Left renal cortex interstitium (tissue), 4 donors: ENCODE results near the gene ANXA5. TPM values are rescaled to one million over a fixed set of nuclear protein-coding genes. Genes with fewer than 3 reads are reported as not detected.
A peak's percentile ranks its signal among the peaks of the same experiment; 100 is the strongest.
"Not testable (repeated sequence)": the region's sequence is repeated elsewhere in the genome, so short reads cannot be mapped to it uniquely, and the experiment has no call there.

Experiments
- DNase-seq, 4 donors: peaks; one replicate each; pipeline ENCODE4 v3.0.0-alpha.2; 2013; ENCODE audit warnings: low read depth in 4 of 4, low spot score in 2 of 4, missing footprints in 1 of 4
- polyA plus RNA-seq, 4 donors: library from polyadenylated mRNA; unstranded; fragments of 120-200 nt; gene quantifications; one replicate each; pipeline ENCODE4 v1.2.1, GENCODE V29; 2013; ENCODE audit not compliant: insufficient read length in 4 of 4

ANXA5 gene
- 100 to 1,000 TPM; 347 to 457 (median 400) TPM for polyA plus RNA-seq

DNA sequence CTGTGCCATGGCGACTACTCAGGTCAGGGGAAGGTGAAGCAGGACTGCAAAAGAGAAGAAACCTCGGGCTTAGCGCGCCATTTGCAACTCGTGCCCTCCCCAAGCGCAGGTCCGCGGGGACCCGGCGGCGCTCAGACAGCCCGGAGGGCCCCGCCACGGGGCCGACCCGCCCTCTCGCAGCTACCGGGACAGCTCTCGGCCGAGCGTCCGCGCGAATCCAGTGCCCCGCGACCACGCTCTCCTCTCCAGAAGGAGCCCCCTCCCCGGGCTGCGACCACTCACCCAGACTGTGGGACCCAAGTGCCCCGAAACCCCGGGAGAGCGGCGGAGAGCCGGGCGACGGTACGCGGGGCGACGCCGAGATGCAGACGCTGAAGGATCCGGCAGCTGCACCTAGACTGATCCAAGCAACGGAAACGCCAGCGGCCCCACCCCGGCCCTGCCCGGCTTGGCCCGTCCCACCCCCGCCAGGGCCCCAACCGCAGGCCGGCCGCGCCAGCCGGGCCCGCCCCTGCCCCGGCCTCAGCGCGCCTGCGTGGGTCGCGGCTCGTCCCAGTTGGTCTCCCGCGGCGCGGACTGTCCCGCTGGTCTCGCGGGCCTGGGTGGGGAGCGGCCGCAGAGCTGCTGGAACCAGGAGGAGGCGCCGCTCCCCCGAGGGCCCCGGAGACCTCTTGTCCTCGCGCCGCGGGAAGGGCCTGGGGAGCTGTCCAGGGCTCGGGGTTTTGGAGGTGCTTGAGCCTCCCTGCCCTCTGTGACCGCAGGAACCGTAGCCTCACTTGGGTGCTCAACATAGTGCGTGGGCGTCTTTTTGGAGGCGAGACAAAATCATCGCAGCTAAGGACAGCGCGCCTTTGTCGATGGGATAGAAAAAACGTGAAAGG, at the start of gene ANXA5:
TSS of gene ANXA5 (minus strand) at position 400 of the 881 bp plus-strand sequence. CDS start at position 9, 391 bp downstream.
- peak; percentile 37 to 70 (median 58) for DNase-seq

DNA sequence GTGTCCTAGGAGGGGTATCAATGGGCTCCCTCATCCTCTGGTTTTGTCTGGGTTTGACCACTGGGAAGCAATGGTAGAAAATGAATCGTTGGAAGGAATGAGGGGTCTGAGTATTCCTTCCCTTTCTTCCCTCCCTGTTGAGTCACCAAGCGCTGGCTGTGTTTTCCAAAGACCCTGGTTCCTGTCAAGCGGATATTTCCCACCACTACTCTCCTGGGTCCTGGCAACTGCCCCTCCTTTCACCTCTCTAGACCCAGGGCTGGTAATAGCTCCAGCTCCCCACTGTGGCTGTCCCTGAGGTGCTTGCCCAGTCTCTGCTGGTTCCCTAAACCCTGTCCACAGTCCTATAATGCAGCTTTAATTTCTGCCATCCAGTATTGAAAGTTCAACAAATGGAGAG, 46.0 kb upstream of the ANXA5 start:
- no peak for DNase-seq

GRCh38 chr4:121741751-121742150, 45.0 kb upstream of the ANXA5 start:
- DNase-seq: no peak

GRCh38 chr4:121740796-121741409, 44.1 kb upstream of the ANXA5 start:
- no peak for DNase-seq

- DNase-seq: no peak
Measured at GRCh38 chr4:121739575-121739974, 42.8 kb upstream of the ANXA5 start.

DNA sequence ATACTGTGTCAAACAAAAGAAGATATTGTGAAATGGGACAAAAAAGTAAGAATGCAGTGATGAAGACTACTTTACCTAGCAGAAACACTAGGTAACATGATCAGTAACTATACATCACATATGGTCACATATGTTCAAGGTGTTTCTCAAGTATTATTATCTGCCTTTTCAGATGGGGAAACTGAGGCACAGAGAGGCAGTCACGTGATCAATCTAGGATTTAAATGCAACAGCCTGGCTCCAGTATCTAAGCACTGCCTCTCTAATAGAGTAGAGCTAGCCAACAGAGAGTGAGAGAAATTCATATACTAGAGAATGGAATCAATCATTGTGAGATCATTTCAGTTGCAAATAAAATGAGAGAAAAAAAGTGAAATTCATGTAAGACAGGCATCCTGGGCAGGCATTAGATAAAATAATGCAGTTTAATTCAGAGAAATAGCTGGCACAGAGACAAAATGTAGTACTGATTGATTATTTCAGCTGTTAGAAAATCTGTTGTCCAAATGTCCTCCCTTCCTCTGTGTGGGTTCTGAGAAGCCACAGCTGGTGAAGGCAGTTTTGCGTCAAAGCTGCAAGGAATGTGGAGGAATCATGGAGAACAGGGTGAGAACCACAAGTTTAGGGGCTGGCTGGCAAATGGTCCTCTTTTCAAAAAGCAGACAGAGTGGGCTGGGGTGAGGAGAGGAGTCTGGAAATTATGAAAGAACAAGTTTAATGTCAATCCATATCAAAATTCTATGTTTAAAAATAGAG, 42.2 kb upstream of the ANXA5 start:
- DNase-seq: peak in 3 of 4 donors; percentile 37 to 63 (median 47)

- no peak for DNase-seq
Measured at GRCh38 chr4:121737846-121738554, 41.2 kb upstream of the ANXA5 start.

DNA sequence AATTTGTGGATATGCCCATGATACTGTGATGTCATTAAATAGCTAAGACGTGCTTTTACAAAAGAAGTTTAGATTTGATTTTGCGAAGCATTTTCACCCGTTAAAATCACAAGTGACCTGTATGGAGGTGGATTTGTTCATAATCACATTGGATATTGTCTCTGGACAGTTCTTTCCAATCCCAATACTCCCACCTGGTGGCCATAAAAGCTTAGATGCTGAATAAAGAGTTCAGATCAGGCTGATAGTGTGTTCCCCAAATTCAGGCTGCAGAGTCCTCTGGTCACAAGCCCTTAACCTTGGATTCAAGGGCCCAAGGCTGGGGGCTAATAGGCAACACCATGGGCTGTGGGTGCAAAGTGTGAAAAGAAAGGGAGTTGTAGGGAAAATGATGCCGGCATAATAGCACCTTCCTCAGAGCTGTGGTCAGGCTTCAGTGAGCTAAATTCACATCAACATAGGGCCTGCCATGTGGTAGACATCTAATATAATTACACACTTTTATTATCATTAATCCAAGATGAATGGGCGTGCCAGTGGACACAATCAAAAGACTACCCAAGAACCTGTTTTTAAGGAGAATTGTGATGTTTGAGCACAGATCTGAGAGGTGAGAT, 40.1 kb upstream of the ANXA5 start:
- DNase-seq: no peak

GRCh38 chr4:121734571-121734970, 37.8 kb upstream of the ANXA5 start:
- DNase-seq: no peak

DNA sequence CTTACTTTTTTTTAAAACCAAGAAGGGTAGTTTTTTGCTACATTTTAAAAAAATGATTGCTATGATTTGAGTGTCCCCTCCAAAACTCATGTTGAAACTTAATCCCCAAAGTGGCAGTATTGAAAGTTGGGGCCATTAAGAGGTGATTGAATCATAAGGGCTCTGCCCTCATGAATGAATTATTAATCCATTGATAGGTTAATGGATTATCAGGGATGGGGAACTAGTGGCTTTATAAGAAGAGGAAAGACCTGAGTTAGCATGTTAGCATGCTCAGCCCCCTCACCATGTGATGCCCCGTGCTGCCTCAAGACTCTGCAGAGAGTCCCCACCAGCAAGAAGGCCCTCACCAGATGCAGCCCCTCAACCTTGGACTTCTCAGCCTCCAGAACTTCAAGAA, 37.2 kb upstream of the ANXA5 start:
- no peak for DNase-seq

DNA sequence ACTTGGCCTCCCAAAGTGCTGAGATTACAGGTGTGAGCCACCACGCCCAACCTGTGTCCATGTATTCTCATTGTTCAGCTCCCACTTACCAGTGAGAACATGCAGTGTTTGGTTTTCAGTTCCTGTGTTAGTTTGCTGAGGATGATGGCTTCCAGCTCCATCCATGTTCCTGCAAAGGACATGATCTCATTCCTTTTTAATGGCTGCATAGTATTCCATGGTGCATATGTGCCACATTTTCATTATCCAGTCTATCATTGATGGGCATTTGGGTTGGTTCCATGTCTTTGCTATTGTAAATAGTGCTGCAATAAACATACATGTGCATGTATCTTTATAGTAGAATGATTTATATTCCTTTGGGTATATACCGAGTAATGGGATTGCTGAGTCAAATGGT, 33.0 kb upstream of the ANXA5 start:
- not testable (repeated sequence) for DNase-seq

DNA sequence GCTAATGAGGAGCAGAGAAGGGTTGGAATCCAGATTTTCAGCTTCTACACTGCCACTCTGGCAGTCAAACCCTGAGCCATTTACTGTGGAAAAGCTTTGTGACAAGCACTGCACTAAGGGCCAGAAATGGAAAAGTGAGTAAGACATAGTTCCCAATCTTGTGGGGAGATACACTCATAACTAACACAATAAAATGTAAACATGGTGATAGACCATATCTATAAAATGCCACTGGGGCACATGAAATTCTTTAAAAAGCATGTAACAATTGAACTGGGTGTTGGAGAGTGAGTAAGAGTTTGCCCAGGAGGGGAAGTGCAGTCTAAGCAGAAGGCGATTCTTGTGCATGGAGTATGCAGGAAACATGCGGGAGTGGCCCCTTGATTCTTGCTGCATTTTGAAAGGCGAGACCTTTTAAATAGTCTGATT, 32.0 kb upstream of the ANXA5 start:
- no peak for DNase-seq

- no peak for DNase-seq
Measured at GRCh38 chr4:121728066-121728465, 31.3 kb upstream of the ANXA5 start.

DNA sequence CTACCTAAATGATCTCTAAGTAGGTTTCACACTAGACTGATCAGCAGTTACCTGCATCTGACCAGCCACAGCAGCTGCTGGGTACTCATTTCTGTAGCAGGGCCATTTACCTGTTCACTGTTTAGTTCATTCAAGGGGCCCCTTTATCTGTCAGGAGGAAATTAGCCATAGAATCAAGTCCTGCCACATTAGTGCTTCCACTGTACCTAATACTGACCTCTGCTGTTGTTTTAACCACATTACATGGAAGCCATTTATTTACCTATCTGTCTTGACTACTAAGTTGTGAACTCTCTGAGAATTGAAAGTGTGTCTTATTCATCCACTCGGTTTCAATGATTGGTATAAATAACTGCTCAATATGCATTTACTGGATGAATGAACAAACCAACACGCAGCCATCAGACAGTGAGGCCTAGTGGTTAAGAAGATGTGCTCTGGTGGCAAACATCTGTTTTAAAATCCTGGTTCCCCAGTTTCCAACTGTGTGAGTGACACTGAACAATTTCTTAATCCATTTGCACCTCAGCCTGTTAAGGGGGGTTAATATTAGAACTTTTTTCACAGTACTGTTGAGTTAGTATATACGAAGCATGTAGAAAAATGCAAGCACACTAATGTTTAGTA, 30.0 kb upstream of the ANXA5 start:
- DNase-seq: peak in 1 of 4 donors; percentile 34

DNA sequence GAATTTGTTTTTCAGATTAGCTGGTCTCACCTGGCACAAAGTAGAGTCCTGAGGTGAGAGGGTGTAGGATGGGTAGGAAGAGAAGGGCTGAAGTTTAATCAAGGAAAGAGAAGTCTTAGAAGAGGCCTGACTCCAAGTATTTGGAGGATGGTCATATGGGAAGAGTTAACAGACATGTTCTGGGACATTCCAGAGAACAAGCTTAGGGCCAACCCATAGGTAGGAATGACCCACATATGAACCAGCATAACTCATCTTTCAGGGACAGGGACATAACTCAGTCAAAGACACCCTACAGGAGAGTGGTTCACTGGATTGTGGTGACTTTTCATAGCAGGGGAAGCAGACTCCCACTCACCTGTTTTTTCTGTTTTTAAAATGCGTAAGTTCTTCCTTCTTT, 27.9 kb upstream of the ANXA5 start:
- DNase-seq: no peak

DNA sequence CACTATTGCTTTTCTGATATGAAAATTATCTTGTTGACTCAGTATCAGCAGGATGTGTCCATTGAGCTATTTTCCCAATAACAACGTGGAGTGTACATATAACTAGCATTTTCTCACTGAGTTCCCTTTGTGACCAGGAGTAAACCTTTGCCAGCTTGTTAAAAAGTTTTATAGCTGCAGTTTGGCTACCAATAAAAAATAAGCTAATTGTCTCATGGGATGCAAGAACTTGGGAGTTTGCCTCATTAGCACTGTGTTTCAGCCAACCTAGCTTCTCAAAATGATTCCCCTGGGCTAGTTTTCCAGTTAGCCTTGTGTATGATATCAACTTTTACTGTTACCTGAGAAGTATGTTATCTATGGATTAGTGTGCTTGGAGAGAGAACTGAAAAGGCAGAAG, 24.9 kb upstream of the ANXA5 start:
- DNase-seq: no peak

DNA sequence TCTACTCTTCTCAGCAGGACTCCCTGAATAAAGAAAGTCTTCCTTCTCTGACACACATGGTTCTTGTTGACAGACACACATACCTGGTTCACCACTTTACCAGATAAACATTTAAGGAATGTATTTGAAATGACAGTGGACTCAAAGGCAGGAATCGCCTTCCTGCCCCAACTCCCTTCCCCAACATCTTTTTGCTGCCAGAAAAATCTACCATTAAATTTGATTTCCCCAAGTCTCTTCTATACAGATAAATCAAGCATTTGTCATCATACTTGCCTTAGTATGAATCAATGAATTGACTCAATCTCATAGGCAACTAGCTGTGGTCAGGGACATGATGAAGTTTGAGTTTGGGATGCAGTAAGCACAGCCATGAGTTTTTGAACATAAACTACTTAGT, 23.3 kb upstream of the ANXA5 start:
- no peak for DNase-seq

GRCh38 chr4:121717680-121718237, 21.0 kb upstream of the ANXA5 start:
- DNase-seq: no peak

GRCh38 chr4:121714548-121714947, 17.8 kb upstream of the ANXA5 start:
- no peak for DNase-seq
